Measurements from ENCODE around the gene LIN9.

DNA sequence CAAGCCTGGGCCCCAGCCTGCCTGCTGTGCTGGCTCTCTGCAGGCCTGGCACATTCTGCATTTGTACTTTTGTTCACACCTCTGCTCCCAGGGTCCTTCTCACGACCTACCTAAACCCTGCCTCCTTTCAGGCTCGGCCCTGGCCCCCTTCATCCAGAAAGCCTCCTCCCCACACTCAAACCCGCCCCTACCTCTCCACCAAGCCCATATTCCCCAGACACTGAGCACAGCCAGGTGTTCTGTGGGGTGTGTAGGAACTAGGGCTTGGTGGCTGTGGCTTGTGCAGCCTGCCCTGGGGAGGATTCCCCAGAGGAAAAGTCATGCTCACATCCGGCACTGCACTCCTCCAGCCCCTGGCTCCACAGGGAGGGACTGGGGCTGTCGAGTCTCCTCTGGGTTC is 93.7 kb downstream of the LIN9 start:
- TF ChIP-seq, protein P1, sequence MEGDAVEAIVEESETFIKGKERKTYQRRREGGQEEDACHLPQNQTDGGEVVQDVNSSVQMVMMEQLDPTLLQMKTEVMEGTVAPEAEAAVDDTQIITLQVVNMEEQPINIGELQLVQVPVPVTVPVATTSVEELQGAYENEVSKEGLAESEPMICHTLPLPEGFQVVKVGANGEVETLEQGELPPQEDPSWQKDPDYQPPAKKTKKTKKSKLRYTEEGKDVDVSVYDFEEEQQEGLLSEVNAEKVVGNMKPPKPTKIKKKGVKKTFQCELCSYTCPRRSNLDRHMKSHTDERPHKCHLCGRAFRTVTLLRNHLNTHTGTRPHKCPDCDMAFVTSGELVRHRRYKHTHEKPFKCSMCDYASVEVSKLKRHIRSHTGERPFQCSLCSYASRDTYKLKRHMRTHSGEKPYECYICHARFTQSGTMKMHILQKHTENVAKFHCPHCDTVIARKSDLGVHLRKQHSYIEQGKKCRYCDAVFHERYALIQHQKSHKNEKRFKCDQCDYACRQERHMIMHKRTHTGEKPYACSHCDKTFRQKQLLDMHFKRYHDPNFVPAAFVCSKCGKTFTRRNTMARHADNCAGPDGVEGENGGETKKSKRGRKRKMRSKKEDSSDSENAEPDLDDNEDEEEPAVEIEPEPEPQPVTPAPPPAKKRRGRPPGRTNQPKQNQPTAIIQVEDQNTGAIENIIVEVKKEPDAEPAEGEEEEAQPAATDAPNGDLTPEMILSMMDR (conservative IDR thresholded peaks at IDR 0.05 in 1 of 2, IDR thresholded peaks at IDR 0.05 in 1 of 2; ENCODE audit: low read depth in 1 of 2, low read length in 2 of 2) = no peak
- no peak for TF ChIP-seq EZH2 (IDR thresholded peaks at IDR 0.05; ENCODE audit: low read length, missing control alignments)
